ENCODE data around the gene ZRANB1.

GRCh38 chr10:124898471-124898870 lies 43.5 kb upstream of the ZRANB1 start:
- TF ChIP-seq CTCF (IDR thresholded peaks at IDR 0.05), result no peak
- TF ChIP-seq POLR2A (IDR thresholded peaks at IDR 0.05), result no peak

All from testis (tissue), 2 donors.